ENCODE data around the gene CYB5B.

Gene CYB5B

GRCh38 chr16:69490707-69491324, 66.4 kb downstream of the CYB5B start:
- TF ChIP-seq CTCF (IDR thresholded peaks at IDR 0.05; ENCODE audit: low read depth, low read length, missing control alignments), result no peak
- no peak overlapping the region for H3K4me3 ChIP-seq (ENCODE audit: low read depth, low read length)
- no peak for DNase-seq (ENCODE audit: low read depth)
- in situ Hi-C loops (cut with HindIII; ENCODE audit: low sequenced_read_pairs), result no loop called here

- no peak for TF ChIP-seq CTCF (IDR thresholded peaks at IDR 0.05; ENCODE audit: low read depth, low read length, missing control alignments)
- H3K4me3 ChIP-seq (ENCODE audit: low read depth, low read length), result no peak overlapping the region
- DNase-seq (ENCODE audit: low read depth), result no peak
- in situ Hi-C loops (cut with HindIII; ENCODE audit: low sequenced_read_pairs), result no loop called here
These were observed 70.6 kb downstream of the CYB5B start for GRCh38 chr16:69494991-69495392.

GRCh38 chr16:69495821-69496220, 71.4 kb downstream of the CYB5B start:
- in situ Hi-C loops (cut with HindIII; ENCODE audit: low sequenced_read_pairs), result no loop called here
- DNase-seq (ENCODE audit: low read depth), result no peak
- no peak overlapping the region for H3K4me3 ChIP-seq (ENCODE audit: low read depth, low read length)
- TF ChIP-seq CTCF (IDR thresholded peaks at IDR 0.05; ENCODE audit: low read depth, low read length, missing control alignments), result no peak

- DNase-seq (ENCODE audit: low read depth), result no peak
- no peak overlapping the region for H3K4me3 ChIP-seq (ENCODE audit: low read depth, low read length)
- no peak for TF ChIP-seq CTCF (IDR thresholded peaks at IDR 0.05; ENCODE audit: low read depth, low read length, missing control alignments)
- in situ Hi-C loops (cut with HindIII; ENCODE audit: low sequenced_read_pairs), result no loop called here
These were observed 72.0 kb downstream of the CYB5B start for GRCh38 chr16:69496376-69496775.

GRCh38 chr16:69496896-69497295, 72.5 kb downstream of the CYB5B start:
- DNase-seq (ENCODE audit: low read depth), result no peak
- no peak for TF ChIP-seq CTCF (IDR thresholded peaks at IDR 0.05; ENCODE audit: low read depth, low read length, missing control alignments)
- in situ Hi-C loops (cut with HindIII; ENCODE audit: low sequenced_read_pairs), result no loop called here
- H3K4me3 ChIP-seq (ENCODE audit: low read depth, low read length), result no peak overlapping the region

DNA sequence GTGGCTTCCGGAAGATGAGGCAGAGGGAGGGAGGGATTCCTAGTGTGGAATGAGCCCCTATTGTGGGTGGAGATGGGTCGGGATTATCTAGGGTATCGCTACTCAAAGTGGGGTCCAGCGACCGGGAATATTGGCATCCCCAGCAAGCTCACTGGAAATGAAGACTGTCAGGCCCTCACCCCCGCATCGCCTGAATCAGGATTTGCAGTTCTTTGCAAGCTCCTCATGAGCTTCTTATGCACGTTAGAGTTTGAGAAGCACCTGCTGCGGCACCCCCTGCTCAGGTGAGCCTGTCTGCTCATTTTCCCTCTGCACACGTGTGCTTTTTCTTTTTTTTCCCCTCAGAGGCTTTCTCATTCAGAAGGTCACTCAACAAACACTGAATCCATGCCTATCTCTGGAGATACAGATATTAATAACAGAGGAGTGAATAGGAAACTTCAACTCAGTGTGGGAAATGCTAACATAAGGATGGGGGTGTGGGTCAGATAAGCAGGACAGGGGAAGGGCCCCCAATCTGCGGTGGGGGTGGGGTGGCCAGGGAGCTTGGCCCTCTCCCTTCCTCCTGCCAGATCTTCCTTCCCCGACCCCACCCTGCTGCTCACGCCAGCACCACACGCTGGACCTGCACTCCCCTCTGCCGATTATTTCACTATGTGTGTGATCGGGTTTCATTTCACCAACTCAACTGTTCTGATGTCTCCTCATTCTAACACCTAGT, 73.6 kb downstream of the CYB5B start:
- H3K4me3 ChIP-seq (ENCODE audit: low read depth, low read length), result no peak overlapping the region
- no peak for TF ChIP-seq CTCF (IDR thresholded peaks at IDR 0.05; ENCODE audit: low read depth, low read length, missing control alignments)
- in situ Hi-C loops (cut with HindIII; ENCODE audit: low sequenced_read_pairs), result no loop called here
- no peak for DNase-seq (ENCODE audit: low read depth)
